A549 (cell line): ENCODE results near the gene FAM20A.

Experiments
- CBX8 ChIP-seq: fragments of 200-600 bp; sonication (generic); IDR thresholded peaks from 2 replicates; pipeline ENCODE4 v1.6.1; 2016
- CEBPB ChIP-seq, 2 experiments: fragments of >200 bp in 1 of 2; sonication (Bioruptor Twin) in 1 of 2; formaldehyde crosslinking in 1 of 2; IDR thresholded peaks; 2 replicates each; pipeline ENCODE4 v1.6.1; 2012 to 2016
- EP300 ChIP-seq, 2 experiments: fragments of >200 bp; sonication (Bioruptor Twin); formaldehyde crosslinking; IDR thresholded peaks; 2 replicates in 1 of 2; 3 replicates in 1 of 2; pipeline ENCODE4 v1.6.1; 2016 to 2017
- KDM1A ChIP-seq: fragments of 200-600 bp; sonication (generic); IDR thresholded peaks from 2 replicates; pipeline ENCODE4 v1.6.1; 2016; ENCODE audit warnings: low read depth, mild to moderate bottlenecking
- TF ChIP-seq, protein P1 (sequence below): fragments of >200 bp; sonication (Bioruptor Twin); formaldehyde crosslinking; IDR thresholded peaks from 3 replicates; pipeline ENCODE4 v1.5.1; 2016

DNA sequence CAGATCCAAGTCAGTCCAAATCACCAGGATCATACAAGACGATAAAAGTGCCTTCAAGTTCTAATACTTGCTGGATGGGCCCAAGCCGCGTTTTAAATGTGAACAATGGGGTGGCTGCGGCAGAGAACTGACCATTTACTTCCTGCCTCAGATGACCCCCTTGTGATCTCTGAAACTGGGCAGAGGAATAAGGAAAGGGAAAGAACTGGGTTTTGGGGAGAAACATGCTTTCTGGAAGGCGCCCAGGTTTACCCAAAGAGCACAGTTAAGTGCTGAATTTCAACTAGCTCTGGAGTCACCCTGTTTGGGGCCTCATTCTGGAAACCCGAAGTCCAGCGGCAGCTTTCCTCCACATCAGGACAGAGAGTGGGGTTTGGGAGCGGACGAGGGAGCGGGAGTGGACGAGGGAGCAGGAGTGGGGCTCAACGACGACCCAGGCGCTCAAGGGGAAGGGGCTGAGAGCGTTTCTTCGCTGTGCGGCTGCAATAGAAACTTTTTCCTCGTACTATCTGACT is 1.6 kb downstream of the FAM20A start:
- TF ChIP-seq, protein P1, sequence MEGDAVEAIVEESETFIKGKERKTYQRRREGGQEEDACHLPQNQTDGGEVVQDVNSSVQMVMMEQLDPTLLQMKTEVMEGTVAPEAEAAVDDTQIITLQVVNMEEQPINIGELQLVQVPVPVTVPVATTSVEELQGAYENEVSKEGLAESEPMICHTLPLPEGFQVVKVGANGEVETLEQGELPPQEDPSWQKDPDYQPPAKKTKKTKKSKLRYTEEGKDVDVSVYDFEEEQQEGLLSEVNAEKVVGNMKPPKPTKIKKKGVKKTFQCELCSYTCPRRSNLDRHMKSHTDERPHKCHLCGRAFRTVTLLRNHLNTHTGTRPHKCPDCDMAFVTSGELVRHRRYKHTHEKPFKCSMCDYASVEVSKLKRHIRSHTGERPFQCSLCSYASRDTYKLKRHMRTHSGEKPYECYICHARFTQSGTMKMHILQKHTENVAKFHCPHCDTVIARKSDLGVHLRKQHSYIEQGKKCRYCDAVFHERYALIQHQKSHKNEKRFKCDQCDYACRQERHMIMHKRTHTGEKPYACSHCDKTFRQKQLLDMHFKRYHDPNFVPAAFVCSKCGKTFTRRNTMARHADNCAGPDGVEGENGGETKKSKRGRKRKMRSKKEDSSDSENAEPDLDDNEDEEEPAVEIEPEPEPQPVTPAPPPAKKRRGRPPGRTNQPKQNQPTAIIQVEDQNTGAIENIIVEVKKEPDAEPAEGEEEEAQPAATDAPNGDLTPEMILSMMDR: no peak
- TF ChIP-seq CEBPB (IDR thresholded peaks at IDR 0.05) (no peak), EP300 (IDR thresholded peaks at IDR 0.05) (no peak), CBX8 (no peak), KDM1A (no peak)
